HG03565 (cell line): ENCODE measurements around the gene ZBTB16.

Source experiments
- ATAC-seq: cut with Tn5 transposase; IDR thresholded peaks from one replicate; pipeline ENCODE4 v1.9.1; 2021; ENCODE audit warnings: mild to moderate bottlenecking, moderate library complexity; ENCODE audit not compliant: unreplicated experiment

Gene ZBTB16

DNA sequence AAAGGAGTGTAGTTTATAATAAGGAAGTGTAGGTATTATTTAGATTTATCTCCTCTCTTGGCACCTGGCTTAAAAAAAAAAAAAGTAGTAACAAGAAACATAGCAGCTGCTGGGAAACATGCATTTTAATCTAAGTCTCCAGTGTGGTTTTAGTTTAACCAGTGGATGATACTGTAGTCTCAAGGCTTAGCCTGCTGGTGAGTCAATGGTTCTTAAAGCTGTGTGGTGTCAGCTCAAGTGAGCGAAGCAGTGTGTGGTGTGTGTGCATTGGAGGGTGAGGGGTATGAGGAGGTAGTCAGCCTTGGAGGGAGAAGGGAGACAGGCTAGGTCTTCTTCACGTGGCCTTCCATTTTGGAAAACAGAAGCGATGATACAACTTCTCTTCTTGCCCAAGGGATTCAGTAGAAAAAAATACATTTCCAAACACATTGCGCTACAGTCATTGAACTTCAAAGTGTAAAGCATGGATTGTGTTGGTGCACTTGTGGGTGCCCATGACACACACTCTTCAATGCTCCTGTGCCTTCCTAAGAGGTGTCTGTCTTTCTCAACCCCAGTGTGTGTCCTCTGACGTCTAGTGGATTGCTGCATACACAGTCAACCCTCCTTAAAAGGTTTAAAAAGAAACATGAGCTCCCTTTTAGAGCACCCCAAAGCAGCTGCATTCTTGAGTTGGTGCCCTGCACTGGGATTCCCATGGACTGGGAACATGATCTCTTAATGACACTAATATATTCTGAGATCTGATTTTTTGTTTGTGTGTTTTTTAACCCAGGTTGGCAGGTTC, 40.1 kb downstream of the ZBTB16 start:
- ATAC-seq = no peak

- no peak for ATAC-seq
Measured at GRCh38 chr11:114102993-114103896, 43.7 kb downstream of the ZBTB16 start.

GRCh38 chr11:114105611-114106010, 46.1 kb downstream of the ZBTB16 start:
- ATAC-seq = no peak

- ATAC-seq = no peak
Measured at GRCh38 chr11:114106047-114106446, 46.5 kb downstream of the ZBTB16 start.

- no peak for ATAC-seq
Measured at GRCh38 chr11:114106986-114107385, 47.5 kb downstream of the ZBTB16 start.

DNA sequence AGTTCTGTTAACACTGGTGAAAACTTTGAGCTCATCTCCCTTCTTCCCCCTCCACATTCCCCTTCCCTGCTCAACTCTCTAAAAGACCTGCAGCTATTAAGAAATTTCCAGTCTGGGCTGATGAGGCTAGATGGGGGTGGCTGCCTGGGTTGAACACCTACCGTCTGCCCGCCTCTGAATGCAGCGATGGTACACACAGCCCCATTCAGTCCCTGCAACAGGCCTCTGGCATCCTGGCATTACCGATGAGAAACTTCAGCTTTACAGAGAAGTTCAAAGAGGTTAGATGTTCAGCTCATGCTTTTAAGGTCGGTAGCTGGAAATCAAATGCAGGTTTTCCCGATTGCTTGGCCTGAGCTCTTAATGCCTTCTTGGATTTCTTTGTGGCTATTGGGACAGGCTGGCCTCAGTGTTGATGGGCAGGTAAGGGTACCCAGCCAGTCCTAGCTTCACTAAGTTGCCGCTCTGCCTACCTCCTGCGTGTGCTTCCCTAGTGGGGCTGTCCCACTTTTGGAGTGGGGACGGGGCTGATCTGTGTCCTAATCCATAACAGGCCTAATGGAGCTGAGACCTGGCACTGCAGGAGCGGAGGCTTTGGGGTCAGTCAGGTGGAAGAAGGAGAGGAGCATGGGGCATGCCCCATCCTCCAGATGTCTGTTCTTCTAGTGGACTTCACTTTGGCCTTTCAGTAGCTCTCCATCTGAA, 49.1 kb downstream of the ZBTB16 start:
- no peak for ATAC-seq

GRCh38 chr11:114109206-114110090, 49.9 kb downstream of the ZBTB16 start:
- ATAC-seq = no peak

DNA sequence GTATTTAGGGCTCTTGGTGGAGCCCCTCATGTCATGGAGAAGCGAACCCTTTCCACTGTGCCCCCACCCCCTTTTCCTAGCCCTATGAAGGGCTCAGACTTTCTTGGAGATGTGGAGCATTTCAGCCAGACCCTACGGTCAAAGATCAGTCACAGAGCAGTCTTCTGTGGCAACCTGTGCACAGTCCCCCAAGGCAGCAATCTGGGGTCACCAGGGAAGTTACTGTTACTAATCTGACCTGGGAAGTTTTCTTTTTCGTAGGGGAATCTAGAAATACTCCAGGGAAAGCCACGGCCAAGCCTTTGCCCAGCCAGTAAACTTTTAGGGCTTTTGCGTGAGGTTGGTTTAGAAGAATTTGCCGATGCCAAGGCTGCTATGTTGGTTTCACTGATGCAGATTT, 50.6 kb downstream of the ZBTB16 start:
- no peak for ATAC-seq

DNA sequence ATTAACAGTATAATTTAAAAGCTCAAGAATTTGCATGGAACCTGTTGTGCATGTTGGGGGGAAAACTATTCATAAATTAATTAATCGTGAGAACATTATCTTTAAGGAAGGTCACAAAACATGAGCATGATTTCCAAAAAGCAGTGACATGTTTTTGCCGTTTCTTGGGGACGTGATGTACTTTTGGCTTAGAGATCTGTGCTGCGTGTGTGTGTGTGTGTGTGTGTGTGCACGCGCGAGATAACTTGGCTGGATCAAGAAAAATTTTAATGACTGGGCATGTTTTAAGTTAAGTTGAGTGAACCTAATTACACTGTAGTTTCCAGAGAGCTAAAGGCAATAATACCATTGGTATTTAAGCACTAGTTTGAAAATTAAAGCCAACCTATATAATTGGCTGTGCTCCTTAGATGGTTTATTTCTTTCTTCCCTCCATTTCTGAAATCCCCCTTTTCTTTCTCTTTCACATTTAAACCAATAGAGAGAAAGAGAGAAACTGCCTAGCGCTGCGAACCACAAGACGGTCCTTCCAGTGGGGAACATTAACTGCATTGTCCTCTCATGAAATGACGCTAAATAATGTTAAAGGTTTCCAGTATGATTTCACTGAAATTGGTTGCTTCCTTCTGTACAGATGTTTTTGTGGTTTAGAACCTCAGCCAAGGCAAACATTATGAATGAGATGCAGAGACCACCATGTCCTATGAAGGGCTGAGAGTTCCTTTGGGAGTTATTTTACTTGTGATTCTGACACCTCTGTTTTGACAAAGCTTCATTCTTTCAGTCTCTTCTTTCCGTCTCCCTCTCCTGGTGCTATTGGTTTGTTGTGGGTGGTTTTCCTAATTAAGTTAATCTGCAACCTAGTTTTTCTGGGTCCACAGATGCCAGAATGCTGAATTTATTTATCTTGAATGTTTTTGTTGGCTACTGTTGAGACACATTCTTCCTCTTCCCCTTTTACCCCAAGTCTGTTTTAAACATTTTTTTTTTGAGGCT, 51.7 kb downstream of the ZBTB16 start:
- ATAC-seq = no peak

DNA sequence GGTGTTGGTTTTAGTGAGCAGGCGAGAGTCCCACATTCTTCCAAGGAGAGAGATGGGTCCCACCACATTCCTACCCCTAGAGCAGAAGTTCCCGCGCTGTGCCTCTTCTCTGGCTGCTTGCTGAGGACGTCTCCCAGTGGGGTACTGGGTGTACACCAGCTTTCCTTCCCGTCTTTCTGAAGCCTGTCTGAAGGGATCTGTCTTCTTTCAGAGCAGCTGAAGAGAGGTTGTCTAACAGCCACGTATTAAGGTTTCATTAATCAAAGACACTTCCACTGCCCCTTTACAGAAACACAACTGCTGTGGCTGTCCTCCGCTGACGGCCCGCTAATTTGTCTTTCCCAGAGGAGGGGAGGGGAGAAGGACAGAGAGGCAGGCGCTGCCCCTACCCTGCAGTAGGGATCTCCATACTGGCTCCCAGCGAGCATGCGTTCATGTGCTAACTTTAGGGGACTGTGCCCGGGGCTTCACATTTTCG, 56.0 kb downstream of the ZBTB16 start:
- ATAC-seq = no peak

DNA sequence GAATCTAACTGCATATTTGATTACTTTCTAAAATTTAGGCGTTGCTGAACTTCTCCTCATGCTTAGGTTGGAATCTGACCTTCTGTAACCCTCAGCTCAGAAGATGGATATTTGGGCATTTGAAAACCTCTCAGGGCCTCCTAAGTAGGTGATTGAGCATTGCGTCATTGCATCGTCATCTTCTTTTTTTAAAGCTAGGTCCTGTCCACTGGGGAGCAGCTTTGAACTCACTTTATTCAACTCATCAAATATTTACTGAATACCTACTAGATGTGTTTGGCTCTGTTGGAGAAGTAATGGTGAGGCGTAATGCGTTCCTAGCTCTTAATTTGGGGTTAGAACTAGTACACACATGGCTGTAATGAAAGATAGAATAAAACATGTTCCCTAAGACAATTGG, 56.8 kb downstream of the ZBTB16 start:
- no peak for ATAC-seq

- no peak for ATAC-seq
Measured at GRCh38 chr11:114116800-114117199, 57.3 kb downstream of the ZBTB16 start.

- no peak for ATAC-seq
Measured at GRCh38 chr11:114120606-114121005, 61.1 kb downstream of the ZBTB16 start.

GRCh38 chr11:114121138-114121537, 61.6 kb downstream of the ZBTB16 start:
- ATAC-seq = no peak

DNA sequence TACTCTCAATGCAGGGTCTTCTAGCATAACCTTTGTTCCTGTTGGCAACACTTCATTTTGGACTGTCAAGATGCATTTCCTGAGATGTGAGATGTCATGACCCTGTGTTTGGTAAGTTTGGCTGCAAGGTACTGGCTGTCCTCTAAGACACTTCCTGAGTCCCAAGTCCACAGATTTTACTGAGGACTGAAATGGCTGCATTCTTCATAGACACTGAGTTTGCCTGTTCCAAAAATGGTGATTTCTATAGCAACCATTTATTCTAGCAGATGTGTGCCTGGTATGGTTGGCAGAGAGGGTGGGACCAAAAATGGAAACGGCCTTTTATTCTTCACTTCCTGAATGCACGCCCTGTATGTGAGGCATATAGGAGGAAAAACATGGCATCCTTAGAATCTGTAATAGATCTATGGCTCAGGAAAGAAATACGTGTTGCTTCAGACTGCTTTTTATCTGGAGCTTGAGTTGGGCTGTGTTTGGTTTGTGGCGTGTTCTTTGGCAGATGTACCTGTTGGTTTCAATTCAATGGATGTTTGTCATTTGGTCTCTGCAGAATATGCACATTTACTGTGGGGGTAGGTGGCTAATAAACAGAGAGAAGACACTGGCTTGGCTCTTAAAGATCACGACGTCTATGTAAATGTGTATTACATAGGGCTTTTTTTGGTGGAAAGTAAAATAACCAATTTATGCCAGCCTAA, 62.4 kb downstream of the ZBTB16 start:
- ATAC-seq = no peak

- ATAC-seq = no peak
Measured at GRCh38 chr11:114122686-114123085, 63.2 kb downstream of the ZBTB16 start.

- no peak for ATAC-seq
Measured at GRCh38 chr11:114123692-114124330, 64.3 kb downstream of the ZBTB16 start.

- ATAC-seq = no peak
Measured at GRCh38 chr11:114124601-114125144, 65.2 kb downstream of the ZBTB16 start.
